Coronary artery (tissue), 2 donors: Measurements from ENCODE around the gene ARSK.
"Not testable (repeated sequence)": the region's sequence is repeated elsewhere in the genome, so short reads cannot be mapped to it uniquely, and the experiment has no call there.

Experiments
- DNase-seq: peaks from one replicate; pipeline ENCODE4 v3.0.0-alpha.2; 2017; ENCODE audit warnings: low spot score
- H3K27ac ChIP-seq, 2 donors: fragments of 200-600 bp; sonication (generic); one replicate each; pipeline ENCODE4 v1.5.1; 2016 to 2019
- H3K4me3 ChIP-seq: fragments of 200-600 bp; sonication (generic); 2 replicates; pipeline ENCODE4 v1.5.1; 2016; ENCODE audit warnings: mild to moderate bottlenecking, moderate library complexity
- TF ChIP-seq, protein P1 (sequence below): fragments of 200-600 bp; sonication (generic); IDR thresholded peaks from one replicate; pipeline ENCODE4 v1.5.1; 2019; ENCODE audit warnings: antibody characterized with exemption

Gene ARSK

DNA sequence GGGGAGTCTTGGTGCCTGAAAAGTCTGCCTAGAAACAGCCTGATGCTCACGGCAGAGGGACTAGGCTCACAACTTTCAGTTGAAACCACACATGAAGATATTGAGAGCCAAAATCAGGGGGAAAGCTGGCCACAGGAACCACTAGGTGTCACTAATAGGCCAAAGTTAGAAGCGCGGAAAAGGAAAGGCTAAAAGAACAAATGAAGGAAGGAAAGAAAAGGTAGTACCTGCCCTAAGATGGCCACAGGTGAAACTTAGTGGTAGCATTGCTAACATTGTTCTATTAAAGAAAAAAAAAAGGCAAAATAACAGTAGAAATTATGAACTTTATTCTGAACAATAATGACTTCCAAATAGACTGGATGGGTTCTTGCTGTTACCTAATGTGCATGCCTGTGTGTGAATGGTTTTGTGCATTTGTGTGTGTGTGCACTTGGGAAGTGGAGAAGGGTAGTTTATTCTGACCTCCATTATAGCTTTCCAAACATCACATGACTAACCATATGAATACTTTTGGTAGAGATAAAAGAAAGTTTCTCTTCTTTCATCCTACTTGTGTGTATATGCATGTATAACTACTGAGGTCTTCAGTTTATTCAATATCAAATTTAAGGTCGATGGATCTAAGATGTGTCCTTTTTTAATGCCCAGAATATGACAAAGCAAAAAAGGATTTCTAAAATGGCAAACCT is 89.6 kb downstream of the ARSK start:
- Histone ChIP-seq H3K27ac (peak overlapping the region in 1 of 2 donors; percentile 48), H3K4me3 (no peak overlapping the region)
- TF ChIP-seq, protein P1, sequence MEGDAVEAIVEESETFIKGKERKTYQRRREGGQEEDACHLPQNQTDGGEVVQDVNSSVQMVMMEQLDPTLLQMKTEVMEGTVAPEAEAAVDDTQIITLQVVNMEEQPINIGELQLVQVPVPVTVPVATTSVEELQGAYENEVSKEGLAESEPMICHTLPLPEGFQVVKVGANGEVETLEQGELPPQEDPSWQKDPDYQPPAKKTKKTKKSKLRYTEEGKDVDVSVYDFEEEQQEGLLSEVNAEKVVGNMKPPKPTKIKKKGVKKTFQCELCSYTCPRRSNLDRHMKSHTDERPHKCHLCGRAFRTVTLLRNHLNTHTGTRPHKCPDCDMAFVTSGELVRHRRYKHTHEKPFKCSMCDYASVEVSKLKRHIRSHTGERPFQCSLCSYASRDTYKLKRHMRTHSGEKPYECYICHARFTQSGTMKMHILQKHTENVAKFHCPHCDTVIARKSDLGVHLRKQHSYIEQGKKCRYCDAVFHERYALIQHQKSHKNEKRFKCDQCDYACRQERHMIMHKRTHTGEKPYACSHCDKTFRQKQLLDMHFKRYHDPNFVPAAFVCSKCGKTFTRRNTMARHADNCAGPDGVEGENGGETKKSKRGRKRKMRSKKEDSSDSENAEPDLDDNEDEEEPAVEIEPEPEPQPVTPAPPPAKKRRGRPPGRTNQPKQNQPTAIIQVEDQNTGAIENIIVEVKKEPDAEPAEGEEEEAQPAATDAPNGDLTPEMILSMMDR: peak; percentile 42
- no peak for DNase-seq

DNA sequence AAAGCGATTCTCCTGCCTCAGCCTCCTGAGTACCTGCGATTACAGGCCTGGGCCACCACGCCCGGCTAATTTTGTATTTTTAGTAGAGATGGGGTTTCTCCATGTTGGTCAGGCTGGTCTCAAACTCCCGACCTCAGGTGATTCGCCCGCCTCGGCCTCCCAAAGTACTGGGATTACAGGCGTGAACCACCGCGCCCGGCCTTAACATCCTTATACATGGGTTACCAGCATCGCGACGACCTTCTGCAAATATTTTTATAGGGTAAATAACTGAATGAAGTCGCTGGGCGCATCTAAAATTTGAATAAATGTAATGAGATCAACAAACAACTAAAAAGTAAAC is 91.3 kb downstream of the ARSK start:
- Histone ChIP-seq H3K4me3 (peak overlapping the region; percentile 65), H3K27ac (peak overlapping the region; percentile 86 to 90)
- not testable (repeated sequence) for DNase-seq

DNA sequence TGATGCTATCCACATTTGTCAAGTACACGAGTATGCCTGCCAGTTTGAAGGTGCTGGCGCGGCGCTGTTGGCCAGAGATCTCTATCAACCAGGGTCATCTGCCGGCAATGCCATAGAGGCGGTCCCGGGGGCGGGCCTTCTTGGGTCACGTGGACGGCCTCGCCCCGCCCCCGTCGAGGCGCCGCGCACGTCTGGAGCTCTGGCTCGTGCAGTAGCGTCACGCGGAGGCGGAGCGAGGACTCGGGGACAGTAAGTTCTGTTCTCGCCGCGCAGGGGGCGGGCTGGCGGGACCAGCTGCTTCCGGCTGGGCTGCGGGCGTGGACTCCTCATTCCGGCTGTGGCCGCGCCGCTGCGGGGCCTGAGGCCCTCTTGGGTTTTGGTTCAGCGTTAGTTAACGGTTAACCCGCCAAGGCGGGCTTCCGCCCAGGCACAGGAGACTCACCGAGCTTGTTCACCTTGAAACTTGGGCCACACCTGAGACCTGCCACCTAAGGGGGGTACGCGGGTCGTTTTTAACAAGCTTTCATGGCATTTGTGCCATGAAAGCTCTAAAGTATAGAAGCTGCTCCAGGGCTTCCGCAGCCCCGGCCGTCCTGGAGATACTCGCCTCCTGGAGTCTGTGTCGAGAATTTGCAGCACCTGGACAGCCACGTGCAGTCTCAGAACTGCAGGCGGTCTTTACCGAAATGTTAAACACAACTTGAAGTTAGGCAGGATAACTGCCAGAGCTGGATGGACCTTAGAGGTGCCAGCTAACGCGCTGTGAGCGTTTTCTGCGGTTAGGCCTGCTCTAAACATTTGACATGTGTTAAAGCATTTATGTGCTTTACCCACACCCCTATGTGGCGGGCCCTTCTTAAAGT is 91.9 kb downstream of the ARSK start, which contains the start of gene RFESD:
Gene RFESD, plus strand, starts transcription at position 209 of the 863 bp plus-strand sequence. CDS start 5,495 bp downstream, outside the sequence.
- Histone ChIP-seq H3K27ac (peak within 1 kb of the TSS; percentile 86 to 90), H3K4me3 (peak within 1 kb of the TSS; percentile 65)
- TF ChIP-seq, protein P1: no peak
- peak; percentile 99 for DNase-seq

DNA sequence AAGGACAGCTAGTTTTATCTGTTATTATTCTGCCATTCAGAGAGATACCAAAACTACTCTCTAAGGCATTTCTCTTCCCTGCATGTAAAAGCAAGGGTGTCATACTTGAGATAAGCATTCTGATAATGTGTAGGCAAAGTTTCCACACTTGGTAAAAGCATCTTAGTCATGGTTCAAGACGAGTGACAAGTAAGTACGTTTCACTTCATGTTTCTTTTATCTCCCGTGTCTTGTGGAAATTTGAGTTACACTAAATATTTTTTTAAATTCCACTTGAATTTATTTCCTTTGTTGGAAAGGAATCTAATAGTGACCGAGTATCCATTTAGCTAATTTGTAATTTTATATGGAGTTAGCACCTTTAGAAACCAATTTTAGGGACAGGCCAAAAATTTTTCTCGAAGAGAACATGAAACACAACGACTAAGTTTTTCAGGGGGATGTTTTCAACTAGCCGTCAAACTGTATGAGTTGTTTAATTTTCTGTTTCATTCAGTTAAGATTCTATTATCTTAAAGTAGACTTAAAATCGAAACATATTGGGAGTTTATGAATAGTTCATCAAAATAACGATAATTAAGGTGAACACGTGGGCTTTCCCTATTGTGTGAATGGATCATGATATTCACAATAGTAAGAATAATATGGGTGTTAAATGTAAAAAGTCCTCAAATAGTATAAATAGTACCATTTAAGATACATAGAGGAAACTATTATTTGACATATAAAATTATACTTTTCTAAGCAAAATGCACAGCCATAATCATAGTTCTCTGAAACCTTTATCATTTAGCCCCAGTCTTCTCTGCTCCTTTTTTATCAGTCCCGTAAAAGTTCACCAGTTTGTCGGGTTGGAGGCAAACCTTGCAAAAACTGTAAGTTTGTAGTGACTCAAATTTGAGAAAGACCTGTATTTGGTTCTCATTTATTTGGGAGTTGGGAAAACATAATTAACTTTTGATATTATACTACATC is 93.3 kb downstream of the ARSK start:
- DNase-seq: no peak
- TF ChIP-seq, protein P1: no peak
- Histone ChIP-seq H3K4me3 (peak overlapping the region; percentile 65), H3K27ac (peak overlapping the region in 1 of 2 donors; percentile 90)

DNA sequence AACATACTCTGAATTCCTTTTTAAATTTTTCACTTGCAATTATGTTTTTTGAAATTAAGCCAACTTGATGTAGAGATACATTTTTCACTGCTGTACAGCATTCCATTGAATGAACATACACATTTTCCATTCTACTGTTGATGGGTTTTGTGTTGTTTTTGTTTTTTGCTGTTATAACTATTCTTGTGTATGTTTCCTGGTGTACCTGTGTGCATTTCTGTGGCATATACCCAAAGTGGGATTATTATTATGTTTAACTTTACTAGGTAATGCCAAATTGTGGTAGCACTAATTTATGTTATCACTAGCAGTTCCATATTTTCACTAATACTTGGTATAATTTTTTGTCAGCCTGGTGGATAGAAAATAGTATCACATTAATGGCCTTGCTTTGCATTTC is 94.4 kb downstream of the ARSK start:
- no peak for DNase-seq
- TF ChIP-seq, protein P1: no peak
- no peak overlapping the region for H3K27ac ChIP-seq
- no peak overlapping the region for H3K4me3 ChIP-seq

DNA sequence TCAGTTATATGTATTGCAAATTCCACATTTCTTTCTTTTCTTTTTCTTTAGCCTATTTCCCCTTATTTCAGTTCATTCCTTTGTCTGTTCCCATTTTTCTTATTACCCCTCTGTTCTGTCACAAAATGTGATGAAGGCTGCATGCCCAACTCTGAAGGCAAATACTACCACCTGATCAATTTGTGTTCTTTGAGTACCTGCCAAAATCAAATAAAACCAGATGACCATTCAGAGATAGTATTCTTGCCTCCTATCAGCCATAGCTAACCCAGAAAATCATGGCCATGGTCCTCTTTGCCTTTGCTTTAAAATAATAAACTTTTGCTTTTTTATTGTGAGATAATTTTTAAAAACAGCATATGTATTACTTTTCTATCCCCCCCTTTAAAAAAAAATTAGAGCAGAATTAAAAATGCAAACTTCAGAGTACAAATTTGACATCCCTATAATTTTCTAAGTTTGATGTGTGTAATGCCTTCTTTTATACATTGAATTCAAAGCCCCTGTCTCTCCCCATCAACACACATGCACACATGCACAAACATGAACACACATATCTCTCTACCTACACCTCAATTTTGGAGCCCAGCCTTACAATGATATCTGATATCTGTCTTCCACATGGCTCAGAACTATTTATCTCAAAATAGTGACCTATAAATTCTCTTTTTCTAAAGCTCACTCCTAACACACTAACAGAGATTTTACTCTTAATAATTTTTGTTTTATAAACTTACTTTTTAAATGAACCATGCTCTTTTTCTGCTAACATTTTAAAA is 95.1 kb downstream of the ARSK start:
- Histone ChIP-seq H3K4me3 (no peak overlapping the region), H3K27ac (no peak overlapping the region)
- DNase-seq: no peak
- TF ChIP-seq, protein P1: no peak
